ENCODE data around the gene NELFE.

- TF ChIP-seq CTCF (IDR thresholded peaks at IDR 0.05), result no peak
- no peak for TF ChIP-seq POLR2A (IDR thresholded peaks at IDR 0.05)
These were observed 12.3 kb downstream of the NELFE start for GRCh38 chr6:31946370-31946885.

All from esophagus squamous epithelium (tissue), 4 donors.